ENCODE measurements around the gene ARPP21.

- TF ChIP-seq CTCF (IDR thresholded peaks at IDR 0.05) (no peak), POLR2A (IDR thresholded peaks at IDR 0.05) (no peak), EP300 (IDR thresholded peaks at IDR 0.05) (no peak)
These were observed 5.9 kb downstream of the ARPP21 start for GRCh38 chr3:35645189-35645588.
